B cell (primary cell): ENCODE measurements around the gene TGFBR1. TPM values are rescaled to one million over a fixed set of nuclear protein-coding genes. Genes with fewer than 3 reads are reported as not detected.

Source experiments
- ATAC-seq: fragments of 200-7000 bp; cut with Tn5 transposase; one replicate; pipeline ENCODE4 v1.10.0; 2021; ENCODE audit warnings: low read depth, mild to moderate bottlenecking, moderate number of reproducible peaks, moderate library complexity
- CTCF ChIA-PET: fragments of 350-600 bp; sonication (Branson Sonifier 250); formaldehyde crosslinking; loops from one replicate; lab custom pipeline; 2021; ENCODE audit warnings: antibody characterized with exemption, inconsistent platforms; lab: Charles Lee
- POLR2A ChIA-PET: fragments of 350-600 bp; sonication (Branson Sonifier 250); formaldehyde crosslinking; loops from one replicate; lab custom pipeline; 2021; ENCODE audit warnings: antibody characterized with exemption; lab: Charles Lee
- DNase-seq: peaks from one replicate; pipeline ENCODE4 v3.0.0; 2013
- H2AFZ ChIP-seq: 2 replicates; pipeline ENCODE4 v1.6.1; 2012; ENCODE audit warnings: mild to moderate bottlenecking, low read depth, low read length; ENCODE audit not compliant: insufficient read depth, poor library complexity, severe bottlenecking
- H3K27ac ChIP-seq, 2 donors: 1 replicate in 1 of 2; 2 replicates in 1 of 2; pipeline ENCODE4 v1.5.1; 2012 to 2013; ENCODE audit warnings: low read length in 2 of 2, mild to moderate bottlenecking in 2 of 2, moderate library complexity in 1 of 2
- H3K27me3 ChIP-seq, 4 experiments: fragments of 200-600 bp in 1 of 4; sonication (generic) in 1 of 4; replicated peaks in 1 of 4; 1 replicate in 2 of 4; 2 replicates in 2 of 4; pipeline versions ENCODE4 v1.6.1 to v1.7.0; 2013 to 2016; ENCODE audit warnings: low read length in 3 of 4, mild to moderate bottlenecking in 2 of 4, mixed read lengths in 1 of 4, moderate library complexity in 1 of 4; ENCODE audit not compliant: insufficient read depth in 4 of 4, control insufficient read depth in 3 of 4; ENCODE audit errors: control extremely low read depth in 1 of 4
- H3K36me3 ChIP-seq, 2 experiments: replicated peaks in 1 of 2; 1 replicate in 1 of 2; 2 replicates in 1 of 2; pipeline versions ENCODE4 v1.6.1 to v1.7.1; 2013; ENCODE audit warnings: low read length in 1 of 2; ENCODE audit not compliant: insufficient read depth in 2 of 2, control insufficient read depth in 1 of 2; ENCODE audit errors: control extremely low read depth in 1 of 2, extremely low read depth in 1 of 2
- H3K4me1 ChIP-seq, 2 donors: fragments of 200-600 bp in 1 of 2; sonication (generic) in 1 of 2; 1 replicate in 1 of 2; 2 replicates in 1 of 2; pipeline versions ENCODE4 v1.5.1 to v1.6.1; 2013 to 2017; ENCODE audit warnings: low read length in 2 of 2; ENCODE audit not compliant: control insufficient read depth in 2 of 2, insufficient read depth in 2 of 2
- H3K4me2 ChIP-seq: replicated peaks from 2 replicates; pipeline ENCODE3; 2012; ENCODE audit warnings: mild to moderate bottlenecking, low read depth, low read length; ENCODE audit not compliant: poor library complexity, severe bottlenecking
- H3K4me3 ChIP-seq, 5 experiments: fragments of 200-600 bp in 1 of 5; sonication (generic) in 1 of 5; 1 replicate in 3 of 5; 2 replicates in 2 of 5; pipeline versions ENCODE4 v1.5.1 to v1.7.0; 2011 to 2016; ENCODE audit warnings: low read length in 4 of 5, mild to moderate bottlenecking in 4 of 5, low read depth in 2 of 5, control low read depth in 1 of 5, moderate library complexity in 1 of 5; ENCODE audit not compliant: insufficient read depth in 1 of 5; ENCODE audit errors: control extremely low read depth in 1 of 5, extremely low read depth in 1 of 5
- H3K79me2 ChIP-seq: fragments of 200-600 bp; sonication (generic); one replicate; pipeline ENCODE4 v1.6.0; 2016; ENCODE audit warnings: low read length; ENCODE audit not compliant: control insufficient read depth, insufficient read depth
- H3K9ac ChIP-seq: fragments of 200-600 bp; sonication (generic); 2 replicates; pipeline ENCODE4 v1.6.1; 2017; ENCODE audit warnings: mild to moderate bottlenecking, low read length, moderate library complexity
- H3K9me3 ChIP-seq, 3 donors: one replicate each; pipeline versions ENCODE4 v1.6.1 to v1.7.1; 2013; ENCODE audit warnings: low read length in 2 of 3; ENCODE audit not compliant: control insufficient read depth in 2 of 3, insufficient read depth in 1 of 3; ENCODE audit errors: control extremely low read depth in 1 of 3
- H4K20me1 ChIP-seq: 2 replicates; pipeline ENCODE4 v1.6.0; 2012; ENCODE audit warnings: mild to moderate bottlenecking, low read length; ENCODE audit not compliant: insufficient read depth, control insufficient read depth, poor library complexity, severe bottlenecking
- H3K27ac Mint-ChIP-seq: one replicate; pipeline ENCODE4 v1.8.0; 2021; ENCODE audit warnings: mixed read lengths
- H3K27me3 Mint-ChIP-seq: one replicate; pipeline ENCODE4 v1.8.0; 2021; ENCODE audit warnings: mixed read lengths
- H3K4me1 Mint-ChIP-seq: one replicate; pipeline ENCODE4 v1.8.0; 2021; ENCODE audit warnings: mixed read lengths
- H3K4me3 Mint-ChIP-seq: one replicate; pipeline ENCODE4 v1.8.0; 2021; ENCODE audit warnings: mixed read lengths
- H3K9me3 Mint-ChIP-seq: one replicate; pipeline ENCODE4 v1.8.0; 2022; ENCODE audit warnings: mixed read lengths; ENCODE audit not compliant: insufficient read depth
- EZH2 ChIP-seq: IDR thresholded peaks from 2 replicates; pipeline ENCODE4 v1.6.1; 2012; ENCODE audit warnings: borderline replicate concordance, low read depth, mild to moderate bottlenecking, moderate library complexity, low read length; ENCODE audit not compliant: insufficient read depth, poor library complexity, severe bottlenecking
- WGBS: methylation state at CpG from one replicate; pipeline ENCODE4 v1.1.5; 2013; ENCODE audit warnings: missing lambda C conversion rate; ENCODE audit not compliant: insufficient coverage; 5-methylcytosine and 5-hydroxymethylcytosine counted together
- intact Hi-C: fragments of 100-400 bp; cut with micrococcal nuclease; formaldehyde crosslinking; loops from one replicate; pipeline ENCODE4 v1.10.0; 2022
- polyA plus RNA-seq: library from polyadenylated mRNA; depleted of rRNA; stranded (reverse); fragments of >200 nt; gene quantifications from 2 replicates; pipeline ENCODE4 v1.2.3, GENCODE V29; 2012
- total RNA-seq, 2 donors: library from RNA; stranded (reverse); fragments of 120-200 nt in 1 of 2; gene quantifications; 1 replicate in 1 of 2; 2 replicates in 1 of 2; pipeline versions ENCODE4 v1.2.3 to v1.2.4, GENCODE V29; 2013 to 2022
- TF ChIP-seq, protein P1 (sequence below): fragments of 200-600 bp; IDR thresholded peaks from one replicate; pipeline ENCODE4 v1.8.0; 2022; ENCODE audit warnings: antibody characterized with exemption, mild to moderate bottlenecking

TGFBR1 gene
- total and polyA plus RNA-seq, 2 donors (not counting 1 experiment from before 2014, with no cell fraction given), result 3.0 to 60.7 TPM

DNA sequence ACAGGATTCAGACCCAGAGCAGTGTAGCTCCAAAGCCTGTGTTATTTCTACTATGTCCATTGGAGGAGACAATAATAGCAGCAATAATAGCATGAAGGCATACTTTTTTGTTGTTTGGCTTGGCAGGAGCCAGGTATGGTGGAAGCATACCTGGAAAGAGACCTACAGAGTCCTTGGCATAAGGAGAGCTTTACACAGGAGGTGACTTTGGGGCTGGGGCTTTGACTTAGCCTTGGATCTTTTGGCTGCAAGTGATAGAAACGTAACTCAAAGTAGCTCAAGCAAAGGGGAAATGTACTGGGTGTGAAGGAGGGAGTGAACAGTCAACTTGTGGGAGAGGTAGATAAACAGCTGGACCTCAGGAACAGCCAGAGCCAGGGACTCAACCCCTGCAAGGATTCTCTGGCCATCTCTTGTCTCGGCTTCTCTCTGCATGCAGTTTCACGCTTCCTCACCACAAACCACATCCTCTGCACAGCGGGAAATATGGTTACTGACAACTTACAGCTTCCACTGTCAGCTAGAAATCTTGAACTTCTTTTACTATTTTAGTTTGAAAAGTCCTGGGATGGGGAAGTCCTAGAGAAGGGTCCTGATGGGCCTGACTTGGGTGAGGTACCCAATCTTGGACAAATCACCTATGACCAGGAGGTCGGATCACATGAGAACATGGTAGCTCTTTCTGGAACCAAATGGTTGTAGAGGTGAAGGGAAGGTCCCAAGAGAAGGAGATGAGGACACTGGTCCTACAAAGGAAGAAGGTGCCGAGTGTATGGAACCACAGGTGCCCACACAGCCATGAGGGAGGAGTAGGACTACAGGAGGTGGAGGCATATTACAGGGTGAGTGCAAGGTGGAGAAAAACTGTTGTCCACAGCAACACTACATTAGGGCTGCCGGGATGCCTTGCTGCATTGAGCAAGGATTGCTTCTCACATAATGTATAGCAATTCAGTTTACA is 47.0 kb upstream of the TGFBR1 start:
- ATAC-seq (peak; percentile 52), DNase-seq (peak; percentile 72)
- Mint-ChIP-seq H3K27ac (peak overlapping the region; percentile 88), H3K9me3 (no peaks in the 10 kb centered on the region), H3K4me3 (peak overlapping the region; percentile 86), H3K27me3 (no peaks in the 10 kb centered on the region), H3K4me1 (peaks cover 64% of the 10 kb centered on the region)
- intact Hi-C loops, result loop anchor here (2.0 to 5.0 kb wide), 3 partner anchors 56 to 764 kb away; partner anchors contain the start of gene NR4A3
- Histone ChIP-seq H3K27me3 (no peaks in the 10 kb centered on the region), H2AFZ (no peak overlapping the region), H3K9me3 (no peaks in the 10 kb centered on the region), H3K36me3 (no peaks in the 10 kb centered on the region), H4K20me1 (no peaks in the 10 kb centered on the region), H3K4me3 (peak overlapping the region; percentile 13 to 55 (median 23)), H3K9ac (peak overlapping the region; percentile 47), H3K27ac (peak overlapping the region; percentile 57 to 75), H3K4me2 (peak overlapping the region; percentile 77), H3K4me1 (peaks cover 54 to 66% of the 10 kb centered on the region in 2 donors), H3K79me2 (no peaks in the 10 kb centered on the region)
- ChIA-PET POLR2A (interaction anchor here (0.6 to 1.3 kb wide), 2 partner anchors 44 to 47 kb away, joined by 3 to 13 read pairs; partner anchors contain the start of gene TGFBR1), CTCF (interaction anchor here (0.6 to 3.7 kb wide), 10 partner anchors 9 to 813 kb away, joined by 3 to 17 read pairs (median 4); partner anchors contain the start of gene TGFBR1)
- TF ChIP-seq, protein P1, sequence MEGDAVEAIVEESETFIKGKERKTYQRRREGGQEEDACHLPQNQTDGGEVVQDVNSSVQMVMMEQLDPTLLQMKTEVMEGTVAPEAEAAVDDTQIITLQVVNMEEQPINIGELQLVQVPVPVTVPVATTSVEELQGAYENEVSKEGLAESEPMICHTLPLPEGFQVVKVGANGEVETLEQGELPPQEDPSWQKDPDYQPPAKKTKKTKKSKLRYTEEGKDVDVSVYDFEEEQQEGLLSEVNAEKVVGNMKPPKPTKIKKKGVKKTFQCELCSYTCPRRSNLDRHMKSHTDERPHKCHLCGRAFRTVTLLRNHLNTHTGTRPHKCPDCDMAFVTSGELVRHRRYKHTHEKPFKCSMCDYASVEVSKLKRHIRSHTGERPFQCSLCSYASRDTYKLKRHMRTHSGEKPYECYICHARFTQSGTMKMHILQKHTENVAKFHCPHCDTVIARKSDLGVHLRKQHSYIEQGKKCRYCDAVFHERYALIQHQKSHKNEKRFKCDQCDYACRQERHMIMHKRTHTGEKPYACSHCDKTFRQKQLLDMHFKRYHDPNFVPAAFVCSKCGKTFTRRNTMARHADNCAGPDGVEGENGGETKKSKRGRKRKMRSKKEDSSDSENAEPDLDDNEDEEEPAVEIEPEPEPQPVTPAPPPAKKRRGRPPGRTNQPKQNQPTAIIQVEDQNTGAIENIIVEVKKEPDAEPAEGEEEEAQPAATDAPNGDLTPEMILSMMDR, result no peak
- TF ChIP-seq EZH2, result no peak
- 0% methylated on average over 4 of the region's 7 CpGs for WGBS
